ENCODE data around the gene ERC2. TPM values are rescaled to one million over a fixed set of nuclear protein-coding genes. Genes with fewer than 3 reads are reported as not detected.

The ERC2 gene
- total and polyA plus RNA-seq, 2 donors (not counting 3 experiments of a cell fraction or from before 2014, with no cell fraction given): 5.6 to 15.5 TPM

GRCh38 chr3:55554634-55555425, 913.4 kb downstream of the ERC2 start:
- intact Hi-C loops (cut with micrococcal nuclease): no loop called here
- CTCF ChIA-PET: interaction anchor here (1.2 kb wide), 1 partner anchor 19 kb away, joined by 3 read pairs; no protein-coding TSS in a partner anchor

More at GRCh38 chr3:55554634-55555425, 913.4 kb downstream of the ERC2 start:
- no peaks in the 10 kb centered on the region for H4K20me1 ChIP-seq (replicated peaks; ENCODE audit: control insufficient read depth, extremely low read depth, insufficient read depth, low read length)
- no peaks in the 10 kb centered on the region for H3K9me1 ChIP-seq (replicated peaks; ENCODE audit: control insufficient read depth, extremely low read depth, insufficient read depth, low read length)
- dilution Hi-C loops (cut with MboI; ENCODE audit: extremely low pct_ligation_motif_present, low sequenced_read_pairs): no loop called here
- POLR2A ChIA-PET: no interaction called here
- no peaks in the 10 kb centered on the region for H3K36me3 ChIP-seq (ENCODE audit: control insufficient read depth in 2 of 2, extremely low read depth in 1 of 2, insufficient read depth in 2 of 2, low read length in 2 of 2)
- no peak overlapping the region for H3K9ac ChIP-seq (replicated peaks; ENCODE audit: extremely low read depth, insufficient read depth, low read length)
- TF ChIP-seq POLR2AphosphoS5 (IDR thresholded peaks at IDR 0.05; ENCODE audit: insufficient read depth, low read depth, low read length) (no peak), POLR2A (IDR thresholded peaks at IDR 0.05; ENCODE audit: low read depth, low read length) (no peak), CTCF (IDR thresholded peaks at IDR 0.05; ENCODE audit: extremely low read depth in 1 of 2, insufficient read depth in 1 of 2, low read depth in 1 of 2, low read length in 2 of 2) (no peak), FOS (IDR thresholded peaks at IDR 0.05; ENCODE audit: borderline replicate concordance, insufficient read depth, low read length) (no peak), EZH2 (IDR thresholded peaks at IDR 0.05; ENCODE audit: borderline replicate concordance, low read depth, low read length, severe bottlenecking) (no peak), MYC (IDR thresholded peaks at IDR 0.05; ENCODE audit: low read depth, low read length) (no peak), GATA2 (IDR thresholded peaks at IDR 0.05; ENCODE audit: insufficient read depth, insufficient read length, low read depth, low read length) (no peak), MAX (IDR thresholded peaks at IDR 0.05; ENCODE audit: insufficient read depth, insufficient read length) (no peak), JUN (IDR thresholded peaks at IDR 0.05; ENCODE audit: borderline replicate concordance, insufficient read depth, insufficient read length, low read depth) (no peak)
- H3K27me3 ChIP-seq (ENCODE audit: control insufficient read depth in 2 of 2, insufficient read depth in 2 of 2, low read length in 2 of 2): no peaks in the 10 kb centered on the region
- H3K4me2 ChIP-seq (ENCODE audit: insufficient read depth, low read length): no peak overlapping the region
- H2AFZ ChIP-seq (ENCODE audit: low read depth, low read length): no peak overlapping the region
- no peaks in the 10 kb centered on the region for H3K4me1 ChIP-seq (ENCODE audit: control insufficient read depth, extremely low read depth, insufficient read depth, low read length)
- no peak overlapping the region for H3K27ac ChIP-seq (ENCODE audit: insufficient read depth, low read depth, low read length)
- BruUV-seq (replicated peaks): no TSS peak
- FAIRE-seq: no peak
- H3K79me2 ChIP-seq (ENCODE audit: control insufficient read depth, insufficient read depth, low read length): no peaks in the 10 kb centered on the region
- no peak for DNase-seq (ENCODE audit: low read depth, low spot score)
- no peaks in the 10 kb centered on the region for H3K9me3 ChIP-seq (replicated peaks; ENCODE audit: control insufficient read depth, insufficient read depth, low read length)
- no peak overlapping the region for H3K4me3 ChIP-seq (replicated peaks in 1 of 3; ENCODE audit: insufficient read depth in 1 of 3, low read depth in 1 of 3, low read length in 3 of 3)
